Hepatocyte (in vitro differentiated cells): ENCODE data around the gene DMD. TPM values are rescaled to one million over a fixed set of nuclear protein-coding genes. Genes with fewer than 3 reads are reported as not detected.

Experiments used
- DNase-seq: peaks from one replicate; pipeline ENCODE4 v3.0.0-alpha.2; 2016; ENCODE audit warnings: low spot score
- H2AFZ ChIP-seq: fragments of 200-600 bp; sonication (generic); 2 replicates; pipeline ENCODE4 v1.6.0; 2016; ENCODE audit warnings: antibody characterized with exemption, mild to moderate bottlenecking
- H3K27ac ChIP-seq: fragments of 200-600 bp; sonication (generic); 2 replicates; pipeline ENCODE4 v1.5.1; 2016; ENCODE audit warnings: mild to moderate bottlenecking
- H3K27me3 ChIP-seq: fragments of 200-600 bp; sonication (generic); 2 replicates; pipeline ENCODE4 v1.6.1; 2016
- H3K36me3 ChIP-seq: fragments of 200-600 bp; sonication (generic); replicated peaks from 2 replicates; pipeline ENCODE4 v1.5.1; 2016; ENCODE audit warnings: low read depth; ENCODE audit not compliant: insufficient read depth
- H3K4me1 ChIP-seq: fragments of 200-600 bp; sonication (generic); 2 replicates; pipeline ENCODE4 v1.5.1; 2016; ENCODE audit warnings: mild to moderate bottlenecking, moderate library complexity; ENCODE audit not compliant: insufficient read depth
- H3K4me2 ChIP-seq: fragments of 200-600 bp; sonication (generic); 2 replicates; pipeline ENCODE4 v1.6.0; 2016
- H3K4me3 ChIP-seq: fragments of 200-600 bp; sonication (generic); 2 replicates; pipeline ENCODE4 v1.5.1; 2016; ENCODE audit warnings: mild to moderate bottlenecking
- H3K79me2 ChIP-seq: fragments of 200-600 bp; sonication (generic); 2 replicates; pipeline ENCODE4 v1.6.0; 2017; ENCODE audit warnings: mild to moderate bottlenecking
- H3K9me2 ChIP-seq: fragments of 200-600 bp; sonication (generic); replicated peaks from 2 replicates; pipeline ENCODE4 v1.6.0; 2017; ENCODE audit warnings: mild to moderate bottlenecking; ENCODE audit not compliant: insufficient read depth
- H3K9me3 ChIP-seq: fragments of 200-600 bp; sonication (generic); 2 replicates; pipeline ENCODE4 v1.5.1; 2016; ENCODE audit warnings: low read depth, mild to moderate bottlenecking
- H4K20me1 ChIP-seq: fragments of 200-600 bp; sonication (generic); 2 replicates; pipeline ENCODE4 v1.6.0; 2016; ENCODE audit warnings: mild to moderate bottlenecking; ENCODE audit not compliant: insufficient read depth, poor library complexity, severe bottlenecking
- CTCF ChIP-seq: fragments of 200-600 bp; sonication (generic); IDR thresholded peaks from 2 replicates; pipeline ENCODE4 v1.5.1; 2016; ENCODE audit warnings: antibody characterized with exemption, mild to moderate bottlenecking; ENCODE audit not compliant: poor library complexity
- EZH2 ChIP-seq: fragments of 200-600 bp; sonication (generic); IDR thresholded peaks from 2 replicates; pipeline ENCODE4 v1.6.1; 2016; ENCODE audit warnings: antibody characterized with exemption, mild to moderate bottlenecking, borderline replicate concordance
- EZH2phosphoT487 ChIP-seq: fragments of 200-600 bp; sonication (generic); IDR thresholded peaks from one replicate; pipeline ENCODE4 v1.6.1; 2018; ENCODE audit warnings: antibody characterized with exemption, mild to moderate bottlenecking, low read depth, moderate library complexity; ENCODE audit not compliant: unreplicated experiment, severe bottlenecking
- WGBS: methylation state at CpG from one replicate; pipeline ENCODE4 v1.1.6; 2016; ENCODE audit warnings: low lambda C conversion rate; ENCODE audit errors: missing lambda C conversion rate; 5-methylcytosine and 5-hydroxymethylcytosine counted together
- polyA plus RNA-seq: library from polyadenylated mRNA; unstranded; fragments of >200 nt; fragmentation: Nextera tagmentation; extraction: Ambion mirVana; gene quantifications from 2 replicates; pipeline ENCODE4 v1.2.1, GENCODE V29; 2016
- total RNA-seq: library from RNA; depleted of rRNA; stranded (reverse); fragments of >200 nt; gene quantifications from 2 replicates; pipeline ENCODE4 v1.2.3, GENCODE V29; 2014

The DMD gene
- total and polyA plus RNA-seq, 2 experiments from 2014 or later, result 14.2 to 27.8 TPM

GRCh38 chrX:31217084-31217483, 1994.3 kb downstream of the DMD start:
- no peaks in the 10 kb centered on the region for H3K27me3 ChIP-seq
- H4K20me1 ChIP-seq, result no peaks in the 10 kb centered on the region
- no peaks in the 10 kb centered on the region for H3K79me2 ChIP-seq
- H3K9me2 ChIP-seq, result no peaks in the 10 kb centered on the region
- no peak overlapping the region for H3K27ac ChIP-seq
- TF ChIP-seq EZH2phosphoT487 (no peak), CTCF (no peak), EZH2 (no peak)
- DNase-seq, result no peak
- no peak overlapping the region for H3K4me3 ChIP-seq
- H3K4me1 ChIP-seq, result no peaks in the 10 kb centered on the region
- 58% methylated on average over 2 of the region's 2 CpGs for WGBS
- H3K36me3 ChIP-seq, result no peaks in the 10 kb centered on the region
- H2AFZ ChIP-seq, result no peak overlapping the region
- H3K4me2 ChIP-seq, result no peak overlapping the region
- no peaks in the 10 kb centered on the region for H3K9me3 ChIP-seq

- no peaks in the 10 kb centered on the region for H3K9me3 ChIP-seq
- H3K4me1 ChIP-seq, result no peaks in the 10 kb centered on the region
- no peak for TF ChIP-seq EZH2phosphoT487
- TF ChIP-seq CTCF, result no peak
- TF ChIP-seq EZH2, result no peak
- no peak overlapping the region for H3K4me2 ChIP-seq
- no peak for DNase-seq
- no peaks in the 10 kb centered on the region for H3K9me2 ChIP-seq
- 72% methylated on average over 7 of the region's 7 CpGs for WGBS
- no peak overlapping the region for H3K4me3 ChIP-seq
- H3K27me3 ChIP-seq, result no peaks in the 10 kb centered on the region
- H4K20me1 ChIP-seq, result no peaks in the 10 kb centered on the region
- no peaks in the 10 kb centered on the region for H3K36me3 ChIP-seq
- no peak overlapping the region for H3K27ac ChIP-seq
- H3K79me2 ChIP-seq, result no peaks in the 10 kb centered on the region
- no peak overlapping the region for H2AFZ ChIP-seq
Observed at GRCh38 chrX:31215277-31215815, 1996.0 kb downstream of the DMD start.

GRCh38 chrX:31213941-31214340, 1997.4 kb downstream of the DMD start:
- Histone ChIP-seq H3K27me3 (no peaks in the 10 kb centered on the region), H4K20me1 (no peaks in the 10 kb centered on the region), H3K9me2 (no peaks in the 10 kb centered on the region), H2AFZ (no peak overlapping the region), H3K9me3 (no peaks in the 10 kb centered on the region), H3K79me2 (no peaks in the 10 kb centered on the region), H3K4me3 (no peak overlapping the region), H3K36me3 (no peaks in the 10 kb centered on the region), H3K4me1 (no peaks in the 10 kb centered on the region), H3K4me2 (no peak overlapping the region), H3K27ac (no peak overlapping the region)
- peak; percentile 48 for TF ChIP-seq CTCF
- TF ChIP-seq EZH2phosphoT487, result no peak
- TF ChIP-seq EZH2, result no peak
- DNase-seq, result peak; percentile 19
